NB4 (cell line): ENCODE data around the gene HSD11B1L.
A peak's percentile ranks its signal among the peaks of the same experiment; 100 is the strongest.
"Not testable (repeated sequence)": the region's sequence is repeated elsewhere in the genome, so short reads cannot be mapped to it uniquely, and the experiment has no call there.

Source experiments
- DNase-seq: peaks from one replicate; pipeline ENCODE4 v3.0.0; 2010; ENCODE audit warnings: low read depth
- H3K4me3 ChIP-seq: one replicate; pipeline ENCODE4 v1.5.1; 2011; ENCODE audit warnings: mild to moderate bottlenecking, low read depth, low read length, moderate library complexity
- MYC ChIP-seq: IDR thresholded peaks from 2 replicates; pipeline ENCODE4 v1.6.1; 2011; ENCODE audit warnings: low read depth, low read length
- POLR2A ChIP-seq: IDR thresholded peaks from 2 replicates; pipeline ENCODE4 v1.6.1; 2011; ENCODE audit warnings: mild to moderate bottlenecking; ENCODE audit not compliant: insufficient read length; ENCODE audit errors: extremely low read depth
- TF ChIP-seq, protein P1 (sequence below): IDR thresholded peaks from 2 replicates; pipeline ENCODE4 v1.6.1; 2011; ENCODE audit warnings: low read depth, low read length
- TF ChIP-seq, protein P2 (sequence below): IDR thresholded peaks from one replicate; pipeline ENCODE4 v1.5.1; 2012; ENCODE audit warnings: low read depth, low read length

HSD11B1L gene

GRCh38 chr19:5684694-5685430 is 4.0 kb downstream of the HSD11B1L start:
- DNase-seq, result no peak
- no peak overlapping the region for H3K4me3 ChIP-seq
- TF ChIP-seq, protein P1, sequence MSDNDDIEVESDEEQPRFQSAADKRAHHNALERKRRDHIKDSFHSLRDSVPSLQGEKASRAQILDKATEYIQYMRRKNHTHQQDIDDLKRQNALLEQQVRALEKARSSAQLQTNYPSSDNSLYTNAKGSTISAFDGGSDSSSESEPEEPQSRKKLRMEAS, result no peak
- TF ChIP-seq, protein P2, sequence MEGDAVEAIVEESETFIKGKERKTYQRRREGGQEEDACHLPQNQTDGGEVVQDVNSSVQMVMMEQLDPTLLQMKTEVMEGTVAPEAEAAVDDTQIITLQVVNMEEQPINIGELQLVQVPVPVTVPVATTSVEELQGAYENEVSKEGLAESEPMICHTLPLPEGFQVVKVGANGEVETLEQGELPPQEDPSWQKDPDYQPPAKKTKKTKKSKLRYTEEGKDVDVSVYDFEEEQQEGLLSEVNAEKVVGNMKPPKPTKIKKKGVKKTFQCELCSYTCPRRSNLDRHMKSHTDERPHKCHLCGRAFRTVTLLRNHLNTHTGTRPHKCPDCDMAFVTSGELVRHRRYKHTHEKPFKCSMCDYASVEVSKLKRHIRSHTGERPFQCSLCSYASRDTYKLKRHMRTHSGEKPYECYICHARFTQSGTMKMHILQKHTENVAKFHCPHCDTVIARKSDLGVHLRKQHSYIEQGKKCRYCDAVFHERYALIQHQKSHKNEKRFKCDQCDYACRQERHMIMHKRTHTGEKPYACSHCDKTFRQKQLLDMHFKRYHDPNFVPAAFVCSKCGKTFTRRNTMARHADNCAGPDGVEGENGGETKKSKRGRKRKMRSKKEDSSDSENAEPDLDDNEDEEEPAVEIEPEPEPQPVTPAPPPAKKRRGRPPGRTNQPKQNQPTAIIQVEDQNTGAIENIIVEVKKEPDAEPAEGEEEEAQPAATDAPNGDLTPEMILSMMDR, result no peak
- TF ChIP-seq POLR2A (no peak), MYC (no peak)

- H3K4me3 ChIP-seq, result no peak overlapping the region
- no peak for TF ChIP-seq POLR2A
- TF ChIP-seq, protein P2, result no peak
- TF ChIP-seq MYC, result no peak
- TF ChIP-seq, protein P1, result no peak
- DNase-seq, result no peak
Measured at GRCh38 chr19:5686326-5686646, 5.5 kb downstream of the HSD11B1L start.

- H3K4me3 ChIP-seq, result peak overlapping the region; percentile 34
- DNase-seq, result peak; percentile 89
- TF ChIP-seq, protein P2, result peak; percentile 57
- TF ChIP-seq, protein P1, result peak; percentile 57; the same call in 1 of the 2 replicates
- TF ChIP-seq MYC, result no peak; the same call in none of the 2 replicates
- TF ChIP-seq POLR2A, result no peak
Measured at GRCh38 chr19:5686647-5687359, 6.0 kb downstream of the HSD11B1L start.

GRCh38 chr19:5687360-5688198 is 6.8 kb downstream of the HSD11B1L start:
- TF ChIP-seq, protein P2, result no peak
- TF ChIP-seq MYC (no peak), POLR2A (no peak)
- TF ChIP-seq, protein P1, result no peak
- no peak for DNase-seq
- H3K4me3 ChIP-seq, result no peak overlapping the region

- not testable (repeated sequence) for H3K4me3 ChIP-seq, DNase-seq
Measured at GRCh38 chr19:5688262-5688881, 7.5 kb downstream of the HSD11B1L start.
